Non-pigmented ciliary epithelial cell (primary cell): ENCODE data around the gene JAZF1.
A peak's percentile ranks its signal among the peaks of the same experiment; 100 is the strongest.

Experiments
- DNase-seq: peaks from one replicate; pipeline ENCODE4 v3.0.0-alpha.2; 2010; ENCODE audit warnings: low read depth

Gene JAZF1

GRCh38 chr7:28075674-28076358, 104.8 kb downstream of the JAZF1 start:
- no peak for DNase-seq

- no peak for DNase-seq
These were observed 107.6 kb downstream of the JAZF1 start for GRCh38 chr7:28072876-28073514.

DNA sequence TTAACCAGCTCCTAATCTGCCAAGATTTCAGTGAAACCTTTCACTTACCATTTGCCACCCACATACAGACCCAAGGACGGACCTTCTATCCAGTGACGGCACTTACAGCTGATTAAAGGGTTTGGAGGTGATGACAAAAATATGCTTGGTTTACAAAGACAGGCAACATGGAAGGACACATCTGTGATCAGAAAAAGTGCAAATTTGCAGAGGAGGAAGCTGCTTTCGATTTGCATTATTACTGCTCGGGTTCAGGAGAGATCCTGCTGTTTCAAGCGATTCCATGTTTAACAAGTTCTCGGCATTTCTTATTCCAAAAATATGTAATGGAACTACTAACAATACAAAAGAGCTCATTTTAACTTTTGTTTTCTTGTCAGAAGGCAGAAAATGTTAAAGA, 109.0 kb downstream of the JAZF1 start:
- no peak for DNase-seq

- DNase-seq = no peak
These were observed 110.1 kb downstream of the JAZF1 start for GRCh38 chr7:28070297-28071055.

- DNase-seq = no peak
These were observed 110.8 kb downstream of the JAZF1 start for GRCh38 chr7:28069807-28070206.

GRCh38 chr7:28069388-28069787, 111.2 kb downstream of the JAZF1 start:
- no peak for DNase-seq

- DNase-seq = no peak
These were observed 111.8 kb downstream of the JAZF1 start for GRCh38 chr7:28068811-28069216.

DNA sequence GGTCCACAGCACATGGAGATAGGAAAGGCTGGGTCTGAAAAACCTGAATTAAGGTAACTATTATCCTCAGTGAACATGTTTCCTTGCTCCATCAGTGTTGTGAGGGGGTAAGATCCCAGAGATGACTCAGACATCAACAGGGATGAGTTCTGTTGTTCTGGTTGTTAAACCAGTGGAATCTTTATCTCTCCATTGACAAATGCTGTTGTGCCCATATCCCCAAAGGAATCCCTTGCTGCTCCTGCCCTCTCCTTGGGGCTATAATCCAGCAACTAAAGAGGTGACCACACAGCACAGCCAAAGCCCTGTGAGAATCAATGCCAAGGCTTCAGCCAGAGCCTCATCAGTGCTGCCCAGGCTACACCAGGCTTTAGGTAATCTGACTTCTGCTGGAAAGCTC, 113.4 kb downstream of the JAZF1 start:
- DNase-seq = no peak

- DNase-seq = no peak
These were observed 114.8 kb downstream of the JAZF1 start for GRCh38 chr7:28065721-28066285.

DNA sequence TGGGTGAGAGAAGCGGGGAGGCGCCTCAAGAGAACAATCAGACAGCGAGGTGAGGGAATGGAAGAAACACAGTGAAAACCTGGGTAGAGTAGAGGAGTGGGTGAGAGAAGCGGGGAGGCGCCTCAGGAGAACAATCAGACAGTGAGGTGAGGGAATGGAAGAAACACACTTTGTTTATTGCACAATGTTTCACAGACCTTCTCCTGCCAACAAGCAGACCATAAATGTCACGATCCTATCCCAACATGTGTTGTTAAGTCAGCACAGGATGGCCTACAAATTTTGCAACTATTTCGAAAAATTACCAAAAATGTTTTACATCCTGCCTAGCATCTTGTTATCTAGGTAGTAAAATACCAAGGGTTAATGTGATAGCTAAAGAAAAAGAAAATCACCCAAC, 115.3 kb downstream of the JAZF1 start:
- DNase-seq = no peak

- no peak for DNase-seq
These were observed 116.2 kb downstream of the JAZF1 start for GRCh38 chr7:28064437-28064836.

DNA sequence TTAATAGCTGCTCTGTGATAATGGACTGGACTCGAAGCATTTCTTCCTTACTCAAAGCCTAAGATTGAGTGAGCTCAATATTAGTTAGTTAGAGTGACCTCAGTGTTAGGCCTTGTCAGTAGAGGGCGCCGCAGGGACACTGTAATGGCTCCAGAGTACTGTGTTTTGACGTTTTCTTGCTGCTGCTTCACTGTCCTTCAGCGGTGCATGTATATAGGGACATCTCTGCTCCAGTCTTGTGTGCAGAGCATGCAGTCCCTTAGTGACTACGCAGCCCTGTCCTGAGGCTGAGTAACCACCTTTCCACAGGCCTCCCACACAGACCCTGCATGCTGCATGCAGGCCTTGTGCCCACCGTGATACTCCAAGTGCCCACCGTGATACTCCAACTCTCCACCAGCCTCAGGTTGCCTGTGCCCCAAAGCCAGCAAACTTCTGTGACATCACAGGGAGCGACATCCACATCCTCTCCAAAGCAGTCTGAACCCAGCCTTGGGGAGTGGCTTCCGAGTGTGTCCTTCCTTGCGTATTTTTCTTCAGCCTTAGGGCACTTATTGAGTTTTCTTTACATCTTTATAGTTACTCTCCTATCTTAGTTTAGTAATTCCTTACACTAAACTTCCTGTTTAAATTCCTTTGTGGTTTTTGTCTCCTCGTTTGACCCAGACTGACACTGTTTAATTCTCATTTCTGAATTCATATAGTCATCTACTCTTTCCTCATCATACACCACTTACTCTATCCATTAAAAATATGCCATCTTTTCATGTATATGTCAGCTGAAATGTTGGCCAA, 118.2 kb downstream of the JAZF1 start:
- no peak for DNase-seq

DNA sequence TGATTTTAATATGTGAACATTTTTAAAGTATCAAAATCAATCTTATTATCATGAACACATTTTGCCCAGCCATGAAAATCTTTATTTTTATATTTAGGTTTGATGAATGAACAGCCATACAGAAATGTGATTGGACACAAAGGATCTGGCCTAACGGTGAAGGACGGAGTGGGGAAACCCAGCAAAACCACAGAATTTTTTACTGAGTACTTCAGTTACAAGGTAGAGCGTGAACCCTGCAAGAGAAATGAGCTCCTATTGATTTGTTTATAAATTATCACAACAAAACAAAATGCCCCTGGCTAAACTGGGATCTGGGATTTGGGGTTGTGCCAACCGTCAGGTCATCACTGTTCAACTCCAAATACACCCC, 118.8 kb downstream of the JAZF1 start:
- DNase-seq = no peak

DNA sequence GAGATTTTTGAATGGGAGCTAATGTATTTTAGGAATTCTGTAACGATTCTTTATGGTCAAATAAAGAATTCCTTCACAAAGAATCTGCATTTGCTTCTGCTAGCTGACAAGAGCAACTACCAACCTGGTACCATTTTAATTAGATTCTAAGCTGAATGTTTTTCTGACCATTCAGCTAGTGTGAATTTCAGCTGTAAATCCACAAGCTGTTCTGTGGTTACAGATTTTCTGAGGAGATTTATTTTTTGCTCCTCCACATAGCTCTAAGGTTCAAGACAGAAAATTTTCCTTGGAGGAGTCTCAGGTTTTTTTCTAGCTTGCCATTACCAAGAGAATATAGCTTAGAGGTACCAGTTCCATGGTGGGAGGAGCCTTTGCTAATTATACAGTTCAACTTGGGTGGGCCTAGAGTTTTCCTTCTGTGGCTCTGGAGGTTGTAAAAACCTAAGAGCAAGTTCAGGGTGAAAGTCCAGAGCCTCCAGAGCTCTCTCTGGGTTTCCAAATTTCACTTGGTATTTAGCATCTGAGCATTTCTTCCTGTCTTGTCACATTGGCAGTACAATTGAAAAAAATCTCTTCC, 120.1 kb downstream of the JAZF1 start:
- no peak for DNase-seq

GRCh38 chr7:28055161-28055544, 125.4 kb downstream of the JAZF1 start:
- DNase-seq = no peak

DNA sequence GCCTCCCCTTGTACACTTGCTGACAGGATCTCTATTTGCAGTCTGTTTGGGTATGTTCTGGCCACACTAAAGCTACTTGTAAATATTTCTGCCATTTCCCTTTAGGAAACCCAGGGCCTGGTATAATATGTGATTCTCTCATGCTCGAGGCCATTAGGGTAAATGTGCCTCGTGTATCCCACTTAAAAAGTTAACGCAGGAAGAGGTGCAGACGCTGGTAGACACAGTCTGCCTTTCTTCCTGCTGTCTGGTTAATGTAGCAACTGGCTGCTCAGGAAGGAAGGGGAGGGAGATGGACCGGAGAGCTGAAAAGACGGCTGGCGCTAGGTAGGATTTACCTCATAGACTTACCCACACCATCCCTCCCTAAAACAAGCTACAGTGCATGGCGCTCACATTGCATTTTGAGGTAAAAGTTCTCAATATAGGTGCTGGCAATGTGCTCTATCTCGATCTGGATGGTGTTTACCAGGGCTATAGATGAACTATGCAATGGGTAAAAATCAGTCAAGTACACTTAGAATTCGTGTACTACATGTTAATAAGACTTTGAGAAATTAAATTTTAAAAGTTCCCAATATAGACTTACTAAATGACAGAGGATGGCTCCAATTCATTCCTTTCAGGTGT, 125.9 kb downstream of the JAZF1 start:
- no peak for DNase-seq

- peak; percentile 54 for DNase-seq
These were observed 127.7 kb downstream of the JAZF1 start for GRCh38 chr7:28052933-28053332.

DNA sequence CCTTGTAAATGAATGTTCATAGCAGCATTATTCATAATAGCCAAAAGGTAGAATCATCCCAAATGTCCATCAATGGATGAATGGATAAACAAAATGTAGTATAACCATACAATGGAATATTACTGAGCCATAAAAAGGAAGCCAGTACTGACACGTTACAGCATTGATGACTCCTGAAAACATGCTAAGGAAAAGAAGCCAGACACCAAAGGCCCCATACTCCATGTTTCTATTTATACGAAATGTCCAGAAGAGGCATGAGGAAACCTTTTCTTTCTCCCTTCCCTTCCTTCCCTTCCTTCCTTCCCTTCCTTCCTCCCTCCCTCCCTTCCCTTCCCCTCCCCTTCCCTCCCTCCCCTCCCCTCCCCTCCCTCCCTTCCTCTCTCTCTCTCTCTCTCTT, 131.9 kb downstream of the JAZF1 start:
- DNase-seq = no peak

DNA sequence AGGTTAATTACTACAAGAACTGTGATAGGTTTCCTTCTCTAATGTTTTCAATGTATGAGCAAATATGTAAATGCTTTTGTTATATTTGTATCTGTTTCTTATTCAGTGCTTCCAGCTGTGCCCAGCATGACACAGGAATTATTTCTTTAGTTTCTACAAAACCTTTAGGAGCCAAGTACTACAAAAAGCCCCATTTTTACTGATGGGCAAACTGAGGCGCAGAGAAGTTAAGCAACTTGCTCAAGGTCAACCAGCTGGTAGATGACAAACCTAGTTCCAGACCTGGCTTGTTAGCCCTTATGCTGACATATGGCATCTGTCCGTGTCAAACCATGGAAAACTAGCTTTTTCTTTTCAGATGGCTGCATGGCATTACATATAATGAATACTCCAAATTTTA, 134.6 kb downstream of the JAZF1 start:
- no peak for DNase-seq

GRCh38 chr7:28045592-28045991, 135.0 kb downstream of the JAZF1 start:
- no peak for DNase-seq

- no peak for DNase-seq
These were observed 135.8 kb downstream of the JAZF1 start for GRCh38 chr7:28044825-28045224.
